WERI-Rb-1 (cell line): ENCODE results near the gene PCED1B.

ENCODE experiments used
- DNase-seq: peaks from one replicate; pipeline ENCODE4 v3.0.0-alpha.2; 2020
- H3K27ac ChIP-seq: fragments of 250-450 bp; sonication (Bioruptor Pico); 2 replicates; pipeline ENCODE4 v1.5.1; 2020; ENCODE audit warnings: mild to moderate bottlenecking, moderate library complexity
- H3K27me3 ChIP-seq: fragments of 250-450 bp; sonication (Bioruptor Pico); 2 replicates; pipeline ENCODE4 v1.5.1; 2021; ENCODE audit warnings: mild to moderate bottlenecking, low read depth, moderate library complexity; ENCODE audit not compliant: insufficient read depth, severe bottlenecking
- H3K36me3 ChIP-seq: fragments of 250-450 bp; sonication (Bioruptor Pico); 2 replicates; pipeline ENCODE4 v1.5.1; 2020; ENCODE audit warnings: mild to moderate bottlenecking, moderate library complexity
- H3K4me3 ChIP-seq: 2 replicates; pipeline ENCODE4 v1.5.1; 2011; ENCODE audit warnings: low read depth, mild to moderate bottlenecking, control low read depth, low read length
- H3K9me3 ChIP-seq: fragments of 250-450 bp; sonication (Bioruptor Pico); 2 replicates; pipeline ENCODE4 v1.5.1; 2021; ENCODE audit warnings: mild to moderate bottlenecking, moderate library complexity; ENCODE audit not compliant: severe bottlenecking
- TF ChIP-seq, protein P1 (sequence below): IDR thresholded peaks from 2 replicates; pipeline ENCODE4 v1.5.1; 2011; ENCODE audit warnings: low read depth, mild to moderate bottlenecking, control low read depth, inconsistent platforms, low read length

PCED1B gene

DNA sequence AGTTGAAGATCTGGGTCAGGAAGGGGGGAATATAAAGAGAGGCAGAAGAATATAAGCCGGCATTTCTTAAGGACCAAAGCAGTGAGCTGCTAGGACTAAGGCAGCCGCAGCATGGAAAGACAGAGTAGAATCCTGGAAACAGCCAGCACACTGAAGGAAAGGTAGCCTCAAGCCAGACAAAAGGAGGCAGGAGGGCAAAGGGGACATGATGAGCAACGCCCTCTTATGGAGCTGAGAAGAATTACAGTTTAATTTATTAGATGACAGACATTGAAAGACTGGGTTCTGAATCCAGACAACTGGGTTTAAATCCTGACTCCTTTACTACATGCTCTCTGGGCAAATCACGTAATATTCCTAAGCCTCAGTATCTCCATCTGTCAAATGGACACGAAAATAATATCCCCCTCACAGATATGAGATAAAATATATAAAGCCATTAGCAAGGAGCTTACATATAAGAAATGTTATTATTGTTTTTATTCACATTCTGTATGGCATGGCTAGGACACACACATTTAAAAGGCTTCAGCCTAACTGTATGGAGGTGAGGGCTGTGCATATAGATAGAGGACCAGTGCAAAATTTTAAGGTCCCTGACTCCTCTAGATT lies 8.1 kb upstream of the PCED1B start:
- no peak for DNase-seq
- H3K36me3 ChIP-seq, result no peaks in the 10 kb centered on the region
- TF ChIP-seq, protein P1, sequence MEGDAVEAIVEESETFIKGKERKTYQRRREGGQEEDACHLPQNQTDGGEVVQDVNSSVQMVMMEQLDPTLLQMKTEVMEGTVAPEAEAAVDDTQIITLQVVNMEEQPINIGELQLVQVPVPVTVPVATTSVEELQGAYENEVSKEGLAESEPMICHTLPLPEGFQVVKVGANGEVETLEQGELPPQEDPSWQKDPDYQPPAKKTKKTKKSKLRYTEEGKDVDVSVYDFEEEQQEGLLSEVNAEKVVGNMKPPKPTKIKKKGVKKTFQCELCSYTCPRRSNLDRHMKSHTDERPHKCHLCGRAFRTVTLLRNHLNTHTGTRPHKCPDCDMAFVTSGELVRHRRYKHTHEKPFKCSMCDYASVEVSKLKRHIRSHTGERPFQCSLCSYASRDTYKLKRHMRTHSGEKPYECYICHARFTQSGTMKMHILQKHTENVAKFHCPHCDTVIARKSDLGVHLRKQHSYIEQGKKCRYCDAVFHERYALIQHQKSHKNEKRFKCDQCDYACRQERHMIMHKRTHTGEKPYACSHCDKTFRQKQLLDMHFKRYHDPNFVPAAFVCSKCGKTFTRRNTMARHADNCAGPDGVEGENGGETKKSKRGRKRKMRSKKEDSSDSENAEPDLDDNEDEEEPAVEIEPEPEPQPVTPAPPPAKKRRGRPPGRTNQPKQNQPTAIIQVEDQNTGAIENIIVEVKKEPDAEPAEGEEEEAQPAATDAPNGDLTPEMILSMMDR, result peak; percentile 44
- H3K9me3 ChIP-seq, result no peaks in the 10 kb centered on the region
- H3K27me3 ChIP-seq, result peaks cover 31% of the 10 kb centered on the region
- H3K27ac ChIP-seq, result no peak overlapping the region
- H3K4me3 ChIP-seq, result no peak overlapping the region

DNA sequence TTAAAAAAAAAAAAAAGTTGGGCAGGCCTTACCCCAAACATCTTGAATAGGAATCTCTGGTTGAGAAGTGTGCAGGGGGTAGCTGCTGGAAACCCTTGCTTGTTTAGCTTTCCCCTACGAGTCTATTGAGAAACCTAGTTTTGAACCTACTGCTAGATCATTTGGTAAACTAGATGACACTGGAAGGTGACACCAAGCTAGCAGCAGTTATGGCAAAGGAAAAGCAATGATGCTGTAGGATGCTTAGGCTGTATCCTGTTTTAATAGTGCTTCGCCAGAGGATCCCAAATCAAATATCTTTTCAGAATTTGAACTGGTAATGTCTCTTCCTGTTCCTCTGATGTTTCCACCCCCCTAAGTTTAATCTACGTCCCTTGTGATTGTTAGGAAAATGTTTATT lies 5.5 kb upstream of the PCED1B start:
- Histone ChIP-seq H3K27ac (no peak overlapping the region), H3K36me3 (no peaks in the 10 kb centered on the region), H3K4me3 (no peak overlapping the region), H3K9me3 (no peaks in the 10 kb centered on the region), H3K27me3 (peaks cover 49% of the 10 kb centered on the region)
- TF ChIP-seq, protein P1, result no peak
- no peak for DNase-seq

DNA sequence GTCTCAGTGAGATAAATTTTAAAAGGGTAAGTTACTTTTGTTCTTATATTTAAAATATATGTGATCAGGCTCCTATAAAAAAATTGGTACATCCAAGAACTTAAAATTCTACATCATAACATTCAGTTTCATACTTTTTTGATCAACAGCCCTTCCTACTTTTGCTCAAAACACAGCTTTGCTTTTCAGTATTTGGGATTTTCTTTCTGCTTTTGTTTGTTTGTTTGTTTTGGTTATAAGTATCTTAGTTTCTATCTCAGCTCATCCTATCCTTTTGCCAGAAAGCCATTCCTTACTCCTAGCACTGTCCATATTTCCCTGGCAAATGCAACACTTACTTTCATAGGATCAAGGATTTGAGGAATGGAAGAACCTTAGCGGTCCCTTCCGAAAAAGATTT lies 4.7 kb upstream of the PCED1B start:
- Histone ChIP-seq H3K9me3 (no peaks in the 10 kb centered on the region), H3K4me3 (no peak overlapping the region), H3K27ac (no peak overlapping the region), H3K27me3 (peaks cover 49% of the 10 kb centered on the region), H3K36me3 (no peaks in the 10 kb centered on the region)
- no peak for DNase-seq
- TF ChIP-seq, protein P1, result no peak

DNA sequence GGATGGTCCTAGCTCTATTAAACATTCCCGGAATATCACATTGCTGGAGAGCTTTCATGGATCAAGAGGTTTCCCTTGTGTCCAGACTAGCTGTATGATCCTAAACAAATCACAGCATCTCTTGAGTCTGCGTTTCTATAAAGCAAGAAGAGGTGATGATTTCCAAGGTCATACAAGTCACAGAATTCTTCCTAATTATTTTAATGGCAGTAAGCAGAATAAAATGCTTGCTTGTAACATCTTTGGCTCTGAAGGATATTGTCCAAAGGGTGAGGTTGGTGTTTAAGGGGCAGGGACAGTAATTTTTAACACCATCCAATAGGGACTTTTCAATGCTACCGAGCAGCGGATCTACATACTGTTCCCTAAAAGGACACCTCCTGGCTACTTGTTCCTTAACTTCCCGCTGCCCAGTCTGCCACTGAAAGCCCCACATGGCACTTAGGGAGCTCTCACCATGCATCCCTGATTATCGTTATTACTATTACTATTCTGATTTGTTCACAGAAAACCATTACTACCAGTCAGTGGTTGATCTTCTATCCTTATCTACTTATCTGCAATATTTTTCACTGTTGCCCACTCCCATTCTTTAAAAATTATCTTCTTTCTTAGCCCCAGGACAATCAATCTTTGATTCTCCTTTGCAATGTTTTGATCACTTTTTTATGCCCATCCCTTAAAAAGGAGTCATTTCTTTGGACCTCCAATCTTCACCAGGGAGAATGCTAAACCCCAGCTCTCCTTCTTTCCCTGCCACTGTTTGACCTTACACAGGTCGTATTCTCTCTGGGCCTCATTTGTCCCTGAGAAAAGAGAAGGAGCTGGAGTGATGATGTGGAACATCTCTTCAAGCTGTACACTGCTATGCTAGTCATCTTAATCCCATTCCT lies 4.0 kb upstream of the PCED1B start:
- DNase-seq, result no peak
- Histone ChIP-seq H3K27me3 (peaks cover 55% of the 10 kb centered on the region), H3K4me3 (no peak overlapping the region), H3K36me3 (no peaks in the 10 kb centered on the region), H3K9me3 (no peaks in the 10 kb centered on the region), H3K27ac (no peak overlapping the region)
- TF ChIP-seq, protein P1, result no peak

DNA sequence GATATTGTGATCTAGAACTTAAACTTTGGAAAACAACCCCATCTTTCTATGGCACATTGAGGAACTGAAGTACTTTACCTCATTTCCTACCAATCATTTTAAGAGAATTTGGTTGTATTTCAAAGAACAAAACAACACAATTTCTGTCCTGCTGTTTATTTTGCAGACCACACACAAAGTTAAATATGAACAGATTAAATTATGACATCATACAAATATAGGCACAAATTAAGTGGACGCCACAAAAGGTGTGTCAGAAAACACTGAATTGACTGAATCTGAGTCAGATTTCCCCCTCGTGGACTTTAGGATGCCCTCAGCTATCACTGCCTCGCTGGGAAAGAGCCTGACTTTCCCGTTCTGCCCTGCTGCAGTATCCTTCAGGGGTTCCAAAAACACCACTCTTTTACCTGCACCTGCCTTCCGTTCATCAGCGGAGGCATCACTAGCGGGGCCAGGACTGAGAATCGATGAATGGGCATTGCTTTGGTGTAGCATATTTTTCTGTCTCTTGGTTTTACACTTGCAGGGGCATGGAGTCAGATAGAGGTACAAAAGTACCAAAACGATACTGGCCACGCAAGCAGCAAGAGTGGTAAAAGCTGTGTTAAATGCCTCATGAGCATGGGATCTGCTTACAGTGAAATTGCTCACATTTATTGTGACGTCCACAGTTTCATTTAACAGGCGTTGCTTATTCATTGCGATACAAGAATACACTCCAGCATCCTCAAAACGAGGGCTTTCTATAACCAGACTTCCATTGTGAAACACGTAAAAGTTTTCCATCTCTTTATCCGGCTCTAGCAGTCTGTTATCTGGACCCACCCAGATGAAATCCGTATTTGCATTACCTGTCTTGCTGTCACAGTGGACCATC lies 2.0 kb upstream of the PCED1B start:
- no peak for DNase-seq
- no peaks in the 10 kb centered on the region for H3K36me3 ChIP-seq
- no peaks in the 10 kb centered on the region for H3K9me3 ChIP-seq
- no peak overlapping the region for H3K4me3 ChIP-seq
- H3K27me3 ChIP-seq, result peaks cover 66% of the 10 kb centered on the region
- TF ChIP-seq, protein P1, result no peak
- H3K27ac ChIP-seq, result no peak overlapping the region
